ENCODE data around the gene WIPI1. TPM values are rescaled to one million over a fixed set of nuclear protein-coding genes. Genes with fewer than 3 reads are reported as not detected.

The WIPI1 gene
- total and polyA plus RNA-seq, 10 of the 15 experiments (the other 5 are each of a cell fraction or from before 2014, with no cell fraction given) = 6.5 to 44.5 (median 26.2) TPM

DNA sequence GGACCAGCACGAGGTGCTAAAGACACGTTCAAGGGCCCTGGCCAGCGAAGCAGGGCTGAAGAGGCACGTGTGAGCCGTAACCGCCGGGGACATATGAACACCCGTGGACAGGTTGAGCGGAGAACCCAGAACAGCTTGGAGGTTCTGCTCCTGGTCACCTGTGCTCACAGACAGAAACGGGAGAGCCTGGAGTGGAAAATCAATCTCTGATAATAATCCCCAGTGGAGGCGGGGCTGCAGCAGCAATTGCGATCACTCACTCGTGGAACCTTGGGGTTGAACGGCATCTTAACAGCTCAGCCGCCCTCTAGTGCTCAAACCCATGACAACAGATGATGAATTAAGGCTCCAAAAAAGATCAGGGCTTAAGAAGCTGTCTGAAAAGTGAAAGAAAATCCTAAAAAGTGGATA lies 25.6 kb downstream of the WIPI1 start:
- 46% methylated on average over 15 of the region's 15 CpGs for WGBS (ENCODE audit: insufficient coverage, insufficient replicate concordance, low lambda C conversion rate, missing lambda C conversion rate)
- intact Hi-C loops (cut with micrococcal nuclease; ENCODE audit: unreplicated experiment) = no loop called here
- H2AFZ ChIP-seq (ENCODE audit: control insufficient read depth, low read depth, low read length) = no peak overlapping the region
- DNase-seq (ENCODE audit: low read depth, low spot score) (no peak), FAIRE-seq (no peak), ATAC-seq (peak; percentile 29; the same call in 1 of the 3 replicates)
- ChIA-PET CTCF (interaction anchor here (0.6 to 2.6 kb wide), 14 partner anchors 13 to 259 kb away, joined by 3 to 26 read pairs (median 4); partner anchors contain the start of gene ARSG), RAD21 (ENCODE audit: unreplicated experiment) (interaction anchor here (0.8 to 2.3 kb wide), 6 partner anchors 17 to 184 kb away, joined by 3 to 11 read pairs (median 4); partner anchors contain the start of genes AMZ2 and WIPI1), POLR2A (no interaction called here), SMC1A (ENCODE audit: uncharacterized antibody, unreplicated experiment) (interaction anchor here (0.7 to 16.5 kb wide), 7 partner anchors 9 to 167 kb away, joined by 3 to 288 read pairs (median 6); partner anchors contain the start of gene WIPI1)
- in situ Hi-C loops (cut with MboI) = loop anchor here (10.0 kb wide), 1 partner anchor 167 kb away; no protein-coding TSS in a partner anchor
- no peaks in the 10 kb centered on the region for H3K9me3 ChIP-seq (replicated peaks; ENCODE audit: control insufficient read depth, insufficient read depth, low read length)
- H3K4me3 ChIP-seq = no peak overlapping the region
- no peaks in the 10 kb centered on the region for H3K27me3 ChIP-seq (replicated peaks in 1 of 2; ENCODE audit: control insufficient read depth in 2 of 2, insufficient read depth in 2 of 2, low read length in 1 of 2)
- TF ChIP-seq RAD21 (IDR thresholded peaks at IDR 0.05; ENCODE audit: insufficient read depth, low read depth, low read length) (peak; percentile 34), RFX5 (IDR thresholded peaks at IDR 0.05; ENCODE audit: low read depth, low read length) (0 out of 2 replicates have a peak, but pooled peaks have one; percentile 41), EZH2 (IDR thresholded peaks at IDR 0.05; ENCODE audit: borderline replicate concordance, control insufficient read depth, low read depth, low read length) (no peak), SMC3 (IDR thresholded peaks at IDR 0.05; ENCODE audit: borderline replicate concordance, low read length) (peak; percentile 33; the same call in 1 of the 2 replicates)
- TF ChIP-seq, protein P1, sequence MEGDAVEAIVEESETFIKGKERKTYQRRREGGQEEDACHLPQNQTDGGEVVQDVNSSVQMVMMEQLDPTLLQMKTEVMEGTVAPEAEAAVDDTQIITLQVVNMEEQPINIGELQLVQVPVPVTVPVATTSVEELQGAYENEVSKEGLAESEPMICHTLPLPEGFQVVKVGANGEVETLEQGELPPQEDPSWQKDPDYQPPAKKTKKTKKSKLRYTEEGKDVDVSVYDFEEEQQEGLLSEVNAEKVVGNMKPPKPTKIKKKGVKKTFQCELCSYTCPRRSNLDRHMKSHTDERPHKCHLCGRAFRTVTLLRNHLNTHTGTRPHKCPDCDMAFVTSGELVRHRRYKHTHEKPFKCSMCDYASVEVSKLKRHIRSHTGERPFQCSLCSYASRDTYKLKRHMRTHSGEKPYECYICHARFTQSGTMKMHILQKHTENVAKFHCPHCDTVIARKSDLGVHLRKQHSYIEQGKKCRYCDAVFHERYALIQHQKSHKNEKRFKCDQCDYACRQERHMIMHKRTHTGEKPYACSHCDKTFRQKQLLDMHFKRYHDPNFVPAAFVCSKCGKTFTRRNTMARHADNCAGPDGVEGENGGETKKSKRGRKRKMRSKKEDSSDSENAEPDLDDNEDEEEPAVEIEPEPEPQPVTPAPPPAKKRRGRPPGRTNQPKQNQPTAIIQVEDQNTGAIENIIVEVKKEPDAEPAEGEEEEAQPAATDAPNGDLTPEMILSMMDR (IDR thresholded peaks at IDR 0.05 in 2 of 3, conservative IDR thresholded peaks at IDR 0.05 in 1 of 3; ENCODE audit: control insufficient read depth in 2 of 3, extremely low read depth in 1 of 3, insufficient read depth in 1 of 3, low read depth in 3 of 3, low read length in 3 of 3) = peak; percentile 18 to 43 (median 32); a peak in 5 of 6 replicates
- H3K27ac ChIP-seq (ENCODE audit: control insufficient read depth, insufficient read depth) = no peak overlapping the region
- H3K4me1 ChIP-seq (ENCODE audit: control insufficient read depth, insufficient read depth, low read length) = peaks cover 7% of the 10 kb centered on the region
- H4K20me1 ChIP-seq (ENCODE audit: control insufficient read depth, insufficient read depth) = no peaks in the 10 kb centered on the region
- no peak overlapping the region for H3K9ac ChIP-seq (ENCODE audit: control insufficient read depth, insufficient read depth, low read length)
- H3K36me3 ChIP-seq (ENCODE audit: control insufficient read depth in 2 of 2, insufficient read depth in 2 of 2, low read length in 1 of 2) = peaks cover 5 to 12% of the 10 kb centered on the region in 2 experiments; a peak in 3 of 4 replicates
- no peak overlapping the region for H3K4me2 ChIP-seq (ENCODE audit: control insufficient read depth, insufficient read depth)
- no TSS peak for BruUV-seq (replicated peaks)
- no peaks in the 10 kb centered on the region for H3K79me2 ChIP-seq (ENCODE audit: control insufficient read depth, insufficient read depth, low read length)
